NCI-H226 (cell line): ENCODE data around the gene CFAP52.
"Not testable (repeated sequence)": the region's sequence is repeated elsewhere in the genome, so short reads cannot be mapped to it uniquely, and the experiment has no call there.

Source experiments
- DNase-seq: peaks from one replicate; pipeline ENCODE4 v3.0.0-alpha.2; 2015

The CFAP52 gene

GRCh38 chr17:9575381-9576101 lies 901 bp upstream of the CFAP52 start, which contains the start of gene STX8:
Gene STX8, minus strand, starts transcription at chr17:9575820. Its CDS starts 12 bp downstream, at chr17:9575808.
- DNase-seq = peak; percentile 86

DNA sequence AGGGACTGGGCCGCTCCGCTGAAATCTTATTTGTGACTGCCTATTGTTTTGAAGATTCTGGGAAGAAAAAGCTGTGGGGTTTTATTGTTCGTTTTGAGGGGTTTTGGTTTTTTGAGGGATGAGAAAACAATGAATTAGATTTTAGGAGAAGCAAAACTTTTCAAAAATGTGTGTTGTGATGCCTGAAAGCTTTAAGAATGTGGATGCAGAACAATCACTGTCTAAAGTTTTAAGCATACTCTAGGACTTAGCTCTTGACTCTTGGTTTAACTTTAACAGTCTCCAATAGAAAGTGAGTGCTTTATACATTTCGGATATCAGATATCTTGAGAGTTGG lies 899 bp downstream of the CFAP52 start:
- no peak for DNase-seq

GRCh38 chr17:9587969-9588656 lies 11.7 kb downstream of the CFAP52 start:
- DNase-seq = no peak

- no peak for DNase-seq
Measured at GRCh38 chr17:9594065-9594464, 17.6 kb downstream of the CFAP52 start.

DNA sequence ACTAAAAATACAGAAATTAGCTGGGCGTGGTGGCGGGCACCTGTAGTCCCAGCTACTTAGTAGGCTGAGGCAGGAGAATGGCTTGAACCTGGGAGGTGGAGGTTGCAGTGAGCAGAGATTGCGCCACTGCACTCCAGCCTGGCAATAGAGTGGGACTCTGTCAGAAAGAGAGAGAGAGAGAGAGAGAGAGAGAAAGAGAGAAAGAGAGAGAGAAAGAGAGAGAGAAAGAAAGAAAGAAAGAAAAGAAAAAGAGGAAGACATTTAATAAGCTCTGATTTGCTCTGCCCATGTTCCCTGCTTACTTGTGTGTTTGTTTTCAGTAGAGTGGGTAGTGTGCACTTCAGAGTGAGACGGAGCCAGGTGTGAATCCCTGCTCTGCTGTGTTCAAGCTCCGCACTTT lies 21.2 kb downstream of the CFAP52 start:
- DNase-seq = not testable (repeated sequence)

DNA sequence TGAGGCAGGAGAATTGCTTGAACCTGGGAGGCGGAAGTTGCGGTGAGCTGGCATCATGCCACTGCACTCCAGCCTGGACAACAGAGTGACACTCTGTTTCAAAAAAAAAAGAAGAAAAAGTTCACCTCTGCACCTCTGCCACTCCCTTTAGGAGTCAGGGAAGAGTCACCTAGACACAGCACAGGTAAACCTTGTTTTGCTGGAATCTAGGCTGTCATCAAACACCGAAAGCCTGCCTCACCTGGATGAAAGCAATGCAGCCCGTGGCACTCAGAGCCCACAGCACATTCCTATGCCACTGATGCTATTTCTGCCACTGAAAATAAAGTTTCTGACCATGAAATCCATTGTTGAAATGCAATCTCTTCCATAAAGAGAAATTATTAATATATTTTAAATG lies 22.2 kb downstream of the CFAP52 start:
- DNase-seq = no peak

DNA sequence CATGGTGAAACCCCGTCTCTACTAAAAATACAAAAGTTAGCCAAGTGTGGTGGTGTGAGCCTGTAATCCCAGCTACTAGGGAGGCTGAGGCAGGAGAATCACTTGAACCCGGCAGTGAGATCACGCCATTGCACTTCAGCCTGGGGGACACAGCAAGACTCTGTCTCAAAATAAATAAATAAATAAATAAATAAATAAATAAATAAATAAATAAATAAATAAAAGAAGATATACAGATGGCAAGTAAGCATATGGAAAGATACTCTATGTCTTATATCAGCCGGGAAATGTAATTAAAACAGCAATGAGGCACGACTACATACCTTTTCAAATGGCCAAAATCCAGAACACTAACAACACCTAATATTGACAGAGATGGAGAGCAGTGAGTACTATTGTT lies 28.1 kb downstream of the CFAP52 start:
- not testable (repeated sequence) for DNase-seq

DNA sequence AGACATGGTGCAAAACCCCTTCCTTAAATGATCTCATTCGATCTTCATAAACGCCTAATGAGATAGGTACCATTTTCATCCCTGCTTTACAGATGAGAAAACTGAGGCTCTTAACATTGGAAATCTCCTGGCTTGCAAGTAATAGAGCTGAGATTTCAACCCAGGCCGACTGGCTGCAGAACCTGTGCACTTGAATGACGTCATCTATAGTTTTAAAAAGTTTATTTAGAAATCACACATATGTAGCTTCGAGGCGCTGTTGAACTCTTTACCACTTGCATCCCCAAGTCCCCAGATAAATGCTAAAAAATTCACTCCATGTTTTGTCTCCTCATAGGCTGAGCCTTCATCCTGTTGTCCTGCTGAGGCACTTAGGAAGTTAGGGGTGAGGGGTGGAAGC lies 30.0 kb downstream of the CFAP52 start:
- DNase-seq = no peak

- DNase-seq = not testable (repeated sequence)
Measured at GRCh38 chr17:9607058-9607457, 30.6 kb downstream of the CFAP52 start.

DNA sequence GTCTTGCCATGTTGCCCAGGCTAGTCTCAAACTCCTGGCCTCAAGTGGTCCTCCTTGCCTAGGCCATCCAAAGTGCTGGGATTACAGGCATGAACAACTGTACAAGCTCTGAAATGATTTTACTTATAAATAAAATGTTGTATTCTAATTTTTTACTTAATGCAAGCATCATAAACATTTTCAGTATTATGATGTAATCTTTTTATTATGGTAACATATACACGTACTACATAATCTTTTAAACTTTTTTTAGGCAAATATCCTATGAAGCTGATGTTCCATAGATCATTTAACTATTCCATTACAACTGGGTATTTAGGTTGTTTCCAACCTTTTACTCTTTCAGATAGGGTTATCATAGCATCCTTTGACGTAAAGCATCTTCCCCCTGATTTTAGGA lies 35.1 kb downstream of the CFAP52 start:
- DNase-seq = no peak

- DNase-seq = no peak
Measured at GRCh38 chr17:9612006-9612405, 35.6 kb downstream of the CFAP52 start.

- DNase-seq = no peak
Measured at GRCh38 chr17:9615486-9615885, 39.0 kb downstream of the CFAP52 start.

- no peak for DNase-seq
Measured at GRCh38 chr17:9622961-9623360, 46.5 kb downstream of the CFAP52 start.

- no peak for DNase-seq
Measured at GRCh38 chr17:9628509-9628908, 52.1 kb downstream of the CFAP52 start.

DNA sequence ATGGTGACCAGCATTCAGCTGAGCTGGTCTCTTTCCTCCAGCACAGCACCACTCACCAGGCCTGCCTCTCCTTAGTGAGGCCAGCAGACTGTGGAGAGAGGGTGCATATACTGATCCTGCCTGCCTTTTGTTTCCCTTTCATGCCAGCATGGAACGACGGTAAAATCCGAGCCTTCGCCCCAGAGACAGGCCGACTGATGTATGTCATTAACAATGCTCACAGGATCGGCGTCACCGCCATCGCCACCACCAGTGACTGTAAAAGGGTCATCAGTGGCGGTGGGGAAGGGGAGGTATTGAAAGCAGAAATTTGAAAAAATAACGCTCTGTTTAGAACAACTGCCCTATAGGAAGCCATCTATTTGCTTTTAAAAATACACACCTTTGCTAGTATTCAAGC lies 56.3 kb downstream of the CFAP52 start:
- no peak for DNase-seq

- DNase-seq = no peak
Measured at GRCh38 chr17:9635340-9635739, 58.9 kb downstream of the CFAP52 start.

DNA sequence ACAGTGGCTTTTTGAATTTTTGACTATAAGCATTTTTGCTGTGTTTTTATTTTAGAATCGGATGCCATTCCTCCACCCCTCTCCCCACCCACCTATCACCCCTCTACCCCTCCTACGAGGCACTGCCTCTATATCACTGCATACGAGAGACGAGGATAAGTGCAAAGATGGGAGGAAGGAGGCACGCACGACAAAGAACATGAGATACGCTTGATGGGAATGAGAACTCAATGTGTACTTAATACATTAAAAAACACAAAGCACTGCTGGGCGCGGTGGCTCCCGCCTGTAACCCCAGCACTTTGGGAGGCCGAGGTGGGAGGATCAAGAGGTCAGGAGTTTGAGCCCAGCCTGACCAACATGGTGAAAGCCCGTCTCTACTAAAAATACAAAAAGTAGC lies 60.1 kb downstream of the CFAP52 start:
- DNase-seq = no peak

GRCh38 chr17:9640388-9640787 lies 63.9 kb downstream of the CFAP52 start:
- not testable (repeated sequence) for DNase-seq

GRCh38 chr17:9643611-9644010 lies 67.2 kb downstream of the CFAP52 start:
- no peak for DNase-seq

- DNase-seq = peak; percentile 59
Measured at GRCh38 chr17:9644910-9645751, 68.7 kb downstream of the CFAP52 start, which contains the start of gene USP43. Gene USP43, plus strand, starts transcription at chr17:9645517. Its CDS starts 116 bp downstream, at chr17:9645633.

GRCh38 chr17:9645851-9646545 lies 69.6 kb downstream of the CFAP52 start:
- peak; percentile 51 for DNase-seq

DNA sequence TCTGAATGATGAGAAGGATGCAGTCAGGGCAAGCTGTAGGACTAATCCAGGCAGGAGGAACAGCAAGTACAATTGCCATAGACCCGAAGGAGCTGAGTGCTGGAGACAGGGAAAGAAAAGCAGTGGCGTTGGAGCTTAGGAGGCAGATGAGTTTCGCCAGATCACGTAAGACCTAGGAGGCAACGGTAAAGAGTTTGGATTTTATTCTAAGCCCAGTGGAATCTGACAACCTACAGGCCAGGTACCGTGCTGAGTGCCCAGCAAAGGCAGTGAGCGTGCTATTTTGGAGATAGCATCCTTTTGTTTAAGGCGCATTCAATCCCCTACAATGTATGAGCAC lies 70.1 kb downstream of the CFAP52 start:
- DNase-seq = no peak

- no peak for DNase-seq
Measured at GRCh38 chr17:9647014-9647413, 70.6 kb downstream of the CFAP52 start.
